Measurements from ENCODE around the gene POU2AF1.

POU2AF1 gene

DNA sequence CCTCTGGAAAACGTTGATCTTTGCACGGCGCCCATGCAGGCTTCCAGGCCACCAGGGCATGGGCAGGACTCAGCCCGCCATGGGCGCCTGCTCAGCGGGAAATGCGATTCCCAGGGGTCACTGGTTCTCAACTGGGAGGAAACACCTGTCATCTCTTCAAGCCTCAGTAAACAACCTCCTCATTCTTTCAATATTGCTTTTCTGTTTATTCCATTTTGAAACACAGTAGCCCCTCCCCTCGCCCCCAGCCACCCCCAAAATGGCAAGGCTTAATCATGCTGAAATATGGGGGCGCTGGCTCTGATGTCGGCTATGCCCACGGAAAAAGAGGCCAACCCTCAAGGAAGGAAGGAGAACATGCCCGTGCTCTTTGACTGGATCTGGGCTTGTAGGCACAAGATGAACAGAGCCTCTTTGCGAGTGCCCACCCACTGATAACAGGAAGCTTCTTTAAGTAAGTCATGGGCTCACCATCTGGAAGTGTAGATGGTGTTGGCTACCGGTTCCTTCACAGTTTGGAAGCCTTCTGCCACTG, 594 bp upstream of the POU2AF1 start:
- Histone ChIP-seq H4K20me1 (ENCODE audit: insufficient read depth, low read length, poor library complexity, severe bottlenecking) (no peaks in the 10 kb centered on the region), H2AFZ (ENCODE audit: low read length) (peak overlapping the region; percentile 53), H3K9me3 (ENCODE audit: insufficient read depth, low read depth, low read length) (no peaks in the 10 kb centered on the region), H3K9me2 (replicated peaks; ENCODE audit: low read depth, low read length) (no peaks in the 10 kb centered on the region), H3K9ac (ENCODE audit: low read depth, low read length, poor library complexity, severe bottlenecking) (peak overlapping the region; percentile 78), H3K4me3 (ENCODE audit: low read length, poor library complexity, severe bottlenecking) (peak overlapping the region; percentile 70), H3K27me3 (ENCODE audit: insufficient read depth, low read length, poor library complexity, severe bottlenecking) (no peaks in the 10 kb centered on the region), H3F3A (ENCODE audit: low read depth) (no peaks in the 10 kb centered on the region), H3K36me3 (ENCODE audit: insufficient read depth, low read length) (no peaks in the 10 kb centered on the region), H3K4me1 (ENCODE audit: insufficient read depth, low read length, poor library complexity, severe bottlenecking) (peaks cover 43% of the 10 kb centered on the region), H3K4me2 (ENCODE audit: low read depth, low read length, poor library complexity, severe bottlenecking) (peak overlapping the region; percentile 81), H3K79me2 (ENCODE audit: insufficient read depth, low read length) (peaks cover 22% of the 10 kb centered on the region)
- no peak for TF ChIP-seq EZH2phosphoT487 (IDR thresholded peaks at IDR 0.05; ENCODE audit: borderline replicate concordance)
- no peak for TF ChIP-seq CTCF (conservative IDR thresholded peaks at IDR 0.05; ENCODE audit: low read length)

DNA sequence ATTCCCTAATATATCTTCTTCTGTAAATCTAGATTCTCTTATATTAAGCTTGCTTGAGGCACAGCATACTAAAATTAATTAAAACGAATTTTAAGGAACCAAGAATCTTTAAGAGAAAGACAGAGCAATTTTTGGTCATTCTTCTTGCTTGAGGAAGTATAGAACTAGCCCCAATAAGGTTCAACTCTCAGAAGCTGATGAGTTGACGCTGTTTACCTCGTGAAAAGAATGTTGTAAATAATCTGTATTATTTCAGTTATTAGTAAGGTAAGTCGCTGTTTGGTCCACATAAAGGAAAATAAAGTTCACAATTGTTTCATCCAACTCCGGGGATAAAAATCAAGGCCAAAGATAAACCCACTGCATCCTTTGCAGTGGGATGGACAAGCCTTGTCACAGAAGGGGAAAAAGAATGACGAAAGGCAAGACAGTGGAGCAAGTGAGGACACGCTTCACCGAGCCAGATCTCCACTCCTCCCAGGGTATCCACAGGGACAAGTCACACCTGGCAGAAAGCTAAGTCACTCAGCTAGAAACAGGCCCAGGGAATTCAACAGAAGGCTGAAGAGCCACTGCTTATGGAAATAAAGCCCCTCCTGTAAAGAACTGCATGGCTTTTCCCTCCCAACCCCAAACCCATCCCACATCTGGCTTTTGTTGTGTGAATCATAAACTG, 752 bp downstream of the POU2AF1 start:
- Histone ChIP-seq H4K20me1 (ENCODE audit: insufficient read depth, low read length, poor library complexity, severe bottlenecking) (no peaks in the 10 kb centered on the region), H3K36me3 (ENCODE audit: insufficient read depth, low read length) (no peaks in the 10 kb centered on the region), H3K4me3 (ENCODE audit: low read length, poor library complexity, severe bottlenecking) (peak overlapping the region; percentile 70), H3K79me2 (ENCODE audit: insufficient read depth, low read length) (peaks cover 22% of the 10 kb centered on the region), H3K9me2 (replicated peaks; ENCODE audit: low read depth, low read length) (no peaks in the 10 kb centered on the region), H2AFZ (ENCODE audit: low read length) (peak overlapping the region; percentile 53; the same call in 1 of the 2 replicates), H3K9me3 (ENCODE audit: insufficient read depth, low read depth, low read length) (no peaks in the 10 kb centered on the region), H3K4me2 (ENCODE audit: low read depth, low read length, poor library complexity, severe bottlenecking) (peak overlapping the region; percentile 81), H3K27me3 (ENCODE audit: insufficient read depth, low read length, poor library complexity, severe bottlenecking) (no peaks in the 10 kb centered on the region), H3F3A (ENCODE audit: low read depth) (no peaks in the 10 kb centered on the region), H3K4me1 (ENCODE audit: insufficient read depth, low read length, poor library complexity, severe bottlenecking) (peaks cover 44% of the 10 kb centered on the region), H3K9ac (ENCODE audit: low read depth, low read length, poor library complexity, severe bottlenecking) (peak overlapping the region; percentile 78)
- no peak for TF ChIP-seq EZH2phosphoT487 (IDR thresholded peaks at IDR 0.05; ENCODE audit: borderline replicate concordance)
- no peak for TF ChIP-seq CTCF (conservative IDR thresholded peaks at IDR 0.05; ENCODE audit: low read length)

DNA sequence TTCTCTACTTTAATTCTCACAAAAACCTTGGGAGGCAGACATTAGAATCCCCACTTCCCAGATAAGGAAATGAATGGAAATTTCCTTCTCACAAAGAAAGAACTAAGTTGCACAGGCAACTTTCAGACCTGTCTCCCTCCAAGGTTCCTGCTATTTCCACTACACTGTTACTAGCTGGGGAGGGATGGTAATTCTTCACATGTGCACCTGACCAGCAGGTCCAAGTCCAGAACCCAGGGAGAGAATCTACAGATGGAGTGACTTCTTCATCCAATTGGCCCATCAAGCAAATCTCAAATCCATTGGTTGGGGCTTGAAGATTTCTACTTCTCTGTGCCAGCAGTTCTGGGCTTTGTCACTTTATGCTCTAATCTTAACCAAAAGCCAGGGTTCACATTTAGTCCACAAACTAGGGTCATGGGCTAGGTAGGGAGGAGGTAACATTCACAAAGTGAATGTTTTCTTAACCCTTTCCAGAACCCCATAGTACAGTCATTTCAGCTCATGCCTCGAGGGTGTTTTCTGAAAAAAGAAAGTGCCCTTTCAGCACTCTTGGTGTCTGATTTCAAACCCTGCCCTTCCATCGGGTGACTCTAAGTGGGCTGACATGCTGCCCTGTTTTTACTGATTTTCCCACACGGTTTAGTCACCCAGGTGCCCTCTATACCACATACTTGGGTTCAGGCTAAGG, 2.7 kb downstream of the POU2AF1 start:
- no peaks in the 10 kb centered on the region for H3K36me3 ChIP-seq (ENCODE audit: insufficient read depth, low read length)
- H3K9me3 ChIP-seq (ENCODE audit: insufficient read depth, low read depth, low read length): no peaks in the 10 kb centered on the region
- no peak overlapping the region for H2AFZ ChIP-seq (ENCODE audit: low read length)
- peaks cover 54% of the 10 kb centered on the region for H3K4me1 ChIP-seq (ENCODE audit: insufficient read depth, low read length, poor library complexity, severe bottlenecking)
- H4K20me1 ChIP-seq (ENCODE audit: insufficient read depth, low read length, poor library complexity, severe bottlenecking): no peaks in the 10 kb centered on the region
- peaks cover 22% of the 10 kb centered on the region for H3K79me2 ChIP-seq (ENCODE audit: insufficient read depth, low read length)
- no peaks in the 10 kb centered on the region for H3F3A ChIP-seq (ENCODE audit: low read depth)
- TF ChIP-seq EZH2phosphoT487 (IDR thresholded peaks at IDR 0.05; ENCODE audit: borderline replicate concordance) (no peak), CTCF (conservative IDR thresholded peaks at IDR 0.05; ENCODE audit: low read length) (no peak)
- no peak overlapping the region for H3K4me3 ChIP-seq (ENCODE audit: low read length, poor library complexity, severe bottlenecking)
- H3K9me2 ChIP-seq (replicated peaks; ENCODE audit: low read depth, low read length): no peaks in the 10 kb centered on the region
- H3K27me3 ChIP-seq (ENCODE audit: insufficient read depth, low read length, poor library complexity, severe bottlenecking): no peaks in the 10 kb centered on the region
- peak overlapping the region; percentile 78 for H3K9ac ChIP-seq (ENCODE audit: low read depth, low read length, poor library complexity, severe bottlenecking)
- H3K4me2 ChIP-seq (ENCODE audit: low read depth, low read length, poor library complexity, severe bottlenecking): peak overlapping the region; percentile 81
